ENCODE measurements around the gene CMTM4.
A peak's percentile ranks its signal among the peaks of the same experiment; 100 is the strongest.

Gene CMTM4

DNA sequence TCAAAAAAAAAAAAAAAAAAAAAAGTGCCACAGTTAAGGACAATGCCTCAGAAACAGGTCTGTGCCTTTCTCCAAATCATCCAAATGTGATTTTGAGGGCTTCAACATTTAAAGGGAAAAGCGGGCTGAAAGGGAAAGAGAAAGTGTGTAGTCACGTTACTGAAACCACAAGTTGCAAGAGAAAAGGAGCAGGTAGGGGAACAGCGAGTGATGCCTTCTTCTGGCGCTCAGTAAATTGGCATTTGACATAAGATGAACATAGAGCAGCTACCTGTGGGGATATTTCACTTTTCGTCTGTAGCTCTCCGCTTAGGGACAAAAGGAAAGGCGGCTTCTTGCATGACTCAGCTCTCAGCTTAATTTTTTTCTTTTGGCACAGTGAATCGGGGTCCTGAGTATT lies 106.2 kb downstream of the CMTM4 start:
- no peak overlapping the region for H3K4me3 ChIP-seq (ENCODE audit: insufficient read depth, low read length, poor library complexity, severe bottlenecking)
- no peak overlapping the region for H2AFZ ChIP-seq (ENCODE audit: low read depth, low read length, severe bottlenecking)
- H3F3A ChIP-seq (ENCODE audit: insufficient read depth), result no peaks in the 10 kb centered on the region
- no peaks in the 10 kb centered on the region for H3K27me3 ChIP-seq (ENCODE audit: low read length)
- TF ChIP-seq, protein P1, sequence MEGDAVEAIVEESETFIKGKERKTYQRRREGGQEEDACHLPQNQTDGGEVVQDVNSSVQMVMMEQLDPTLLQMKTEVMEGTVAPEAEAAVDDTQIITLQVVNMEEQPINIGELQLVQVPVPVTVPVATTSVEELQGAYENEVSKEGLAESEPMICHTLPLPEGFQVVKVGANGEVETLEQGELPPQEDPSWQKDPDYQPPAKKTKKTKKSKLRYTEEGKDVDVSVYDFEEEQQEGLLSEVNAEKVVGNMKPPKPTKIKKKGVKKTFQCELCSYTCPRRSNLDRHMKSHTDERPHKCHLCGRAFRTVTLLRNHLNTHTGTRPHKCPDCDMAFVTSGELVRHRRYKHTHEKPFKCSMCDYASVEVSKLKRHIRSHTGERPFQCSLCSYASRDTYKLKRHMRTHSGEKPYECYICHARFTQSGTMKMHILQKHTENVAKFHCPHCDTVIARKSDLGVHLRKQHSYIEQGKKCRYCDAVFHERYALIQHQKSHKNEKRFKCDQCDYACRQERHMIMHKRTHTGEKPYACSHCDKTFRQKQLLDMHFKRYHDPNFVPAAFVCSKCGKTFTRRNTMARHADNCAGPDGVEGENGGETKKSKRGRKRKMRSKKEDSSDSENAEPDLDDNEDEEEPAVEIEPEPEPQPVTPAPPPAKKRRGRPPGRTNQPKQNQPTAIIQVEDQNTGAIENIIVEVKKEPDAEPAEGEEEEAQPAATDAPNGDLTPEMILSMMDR (IDR thresholded peaks at IDR 0.05; ENCODE audit: insufficient read depth, low read length, poor library complexity, severe bottlenecking), result no peak
- no peak for TF ChIP-seq EZH2phosphoT487 (conservative IDR thresholded peaks at IDR 0.05; ENCODE audit: low read length)
- no peaks in the 10 kb centered on the region for H3K9me2 ChIP-seq (replicated peaks; ENCODE audit: insufficient read depth, low read length)
- no peak overlapping the region for H3K4me2 ChIP-seq (ENCODE audit: low read depth, low read length, poor library complexity, severe bottlenecking)
- no peak overlapping the region for H3K9ac ChIP-seq (ENCODE audit: low read length)
- no peaks in the 10 kb centered on the region for H3K79me2 ChIP-seq (ENCODE audit: insufficient read depth, low read length)
- no peaks in the 10 kb centered on the region for H3K9me3 ChIP-seq (ENCODE audit: insufficient read depth, low read length)
- no peaks in the 10 kb centered on the region for H3K36me3 ChIP-seq (ENCODE audit: low read length)
- H4K20me1 ChIP-seq (ENCODE audit: low read depth, low read length), result no peaks in the 10 kb centered on the region
- no peak overlapping the region for H3K27ac ChIP-seq (ENCODE audit: low read depth, low read length)

GRCh38 chr16:66588981-66589713 lies 107.4 kb downstream of the CMTM4 start:
- Histone ChIP-seq H3K4me2 (ENCODE audit: low read depth, low read length, poor library complexity, severe bottlenecking) (no peak overlapping the region), H3K36me3 (ENCODE audit: low read length) (no peaks in the 10 kb centered on the region), H3K9ac (ENCODE audit: low read length) (no peak overlapping the region), H4K20me1 (ENCODE audit: low read depth, low read length) (no peaks in the 10 kb centered on the region), H3K9me3 (ENCODE audit: insufficient read depth, low read length) (no peaks in the 10 kb centered on the region), H3K27ac (ENCODE audit: low read depth, low read length) (no peak overlapping the region), H3K27me3 (ENCODE audit: low read length) (no peaks in the 10 kb centered on the region), H3K4me3 (ENCODE audit: insufficient read depth, low read length, poor library complexity, severe bottlenecking) (no peak overlapping the region), H3K79me2 (ENCODE audit: insufficient read depth, low read length) (no peaks in the 10 kb centered on the region), H2AFZ (ENCODE audit: low read depth, low read length, severe bottlenecking) (no peak overlapping the region), H3K9me2 (replicated peaks; ENCODE audit: insufficient read depth, low read length) (no peaks in the 10 kb centered on the region), H3F3A (ENCODE audit: insufficient read depth) (no peaks in the 10 kb centered on the region)
- TF ChIP-seq, protein P1 (IDR thresholded peaks at IDR 0.05; ENCODE audit: insufficient read depth, low read length, poor library complexity, severe bottlenecking), result peak; percentile 70
- TF ChIP-seq EZH2phosphoT487 (conservative IDR thresholded peaks at IDR 0.05; ENCODE audit: low read length), result no peak

DNA sequence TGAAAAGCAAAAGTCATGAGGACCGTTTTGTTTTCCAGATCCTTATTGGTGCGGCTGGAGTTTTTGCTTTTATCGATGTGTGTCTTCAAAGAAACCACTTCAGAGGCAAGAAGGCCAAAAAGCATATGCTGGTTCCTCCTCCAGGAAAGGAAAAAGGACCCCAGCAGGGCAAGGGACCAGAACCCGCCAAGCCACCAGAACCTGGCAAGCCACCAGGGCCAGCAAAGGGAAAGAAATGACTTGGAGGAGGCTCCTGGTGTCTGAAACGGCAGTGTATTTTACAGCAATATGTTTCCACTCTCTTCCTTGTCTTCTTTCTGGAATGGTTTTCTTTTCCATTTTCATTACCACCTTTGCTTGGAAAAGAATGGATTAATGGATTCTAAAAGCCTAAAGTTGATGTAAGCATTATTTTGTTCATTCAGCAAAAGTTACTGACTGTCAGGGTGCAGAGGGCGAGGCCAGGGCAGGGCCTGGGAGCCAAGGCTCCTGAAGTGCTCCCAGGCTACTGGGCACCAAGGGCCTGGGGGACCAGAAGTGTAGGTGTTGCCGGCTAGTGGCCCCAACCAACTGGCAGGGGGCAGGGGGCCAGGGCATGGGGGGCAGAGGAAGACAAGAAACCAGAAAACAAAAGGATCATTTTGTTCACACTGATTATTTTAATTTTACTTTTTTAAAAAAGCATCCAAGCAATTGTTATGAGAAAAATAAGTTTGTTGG lies 108.5 kb downstream of the CMTM4 start:
- H2AFZ ChIP-seq (ENCODE audit: low read depth, low read length, severe bottlenecking), result no peak overlapping the region
- H3K4me2 ChIP-seq (ENCODE audit: low read depth, low read length, poor library complexity, severe bottlenecking), result no peak overlapping the region
- H3F3A ChIP-seq (ENCODE audit: insufficient read depth), result no peaks in the 10 kb centered on the region
- H3K9ac ChIP-seq (ENCODE audit: low read length), result no peak overlapping the region
- no peaks in the 10 kb centered on the region for H4K20me1 ChIP-seq (ENCODE audit: low read depth, low read length)
- no peaks in the 10 kb centered on the region for H3K27me3 ChIP-seq (ENCODE audit: low read length)
- H3K4me3 ChIP-seq (ENCODE audit: insufficient read depth, low read length, poor library complexity, severe bottlenecking), result no peak overlapping the region
- no peak for TF ChIP-seq EZH2phosphoT487 (conservative IDR thresholded peaks at IDR 0.05; ENCODE audit: low read length)
- TF ChIP-seq, protein P1 (IDR thresholded peaks at IDR 0.05; ENCODE audit: insufficient read depth, low read length, poor library complexity, severe bottlenecking), result no peak
- H3K9me2 ChIP-seq (replicated peaks; ENCODE audit: insufficient read depth, low read length), result no peaks in the 10 kb centered on the region
- no peaks in the 10 kb centered on the region for H3K9me3 ChIP-seq (ENCODE audit: insufficient read depth, low read length)
- H3K79me2 ChIP-seq (ENCODE audit: insufficient read depth, low read length), result no peaks in the 10 kb centered on the region
- H3K27ac ChIP-seq (ENCODE audit: low read depth, low read length), result no peak overlapping the region
- H3K36me3 ChIP-seq (ENCODE audit: low read length), result no peaks in the 10 kb centered on the region

All from SU-DHL-6 (cell line).